GM12878 (cell line): ENCODE results near the gene LMCD1. TPM values are rescaled to one million over a fixed set of nuclear protein-coding genes. Genes with fewer than 3 reads are reported as not detected.

Experiments used
- ATAC-seq: fragments of 200-7000 bp; cut with Tn5 transposase; 3 replicates; pipeline ENCODE4 v1.9.1; 2020; ENCODE audit warnings: mild to moderate bottlenecking, moderate library complexity
- BruUV-seq: library from RNA; stranded (reverse); fragments of 400-500 nt; replicated peaks from 2 replicates; lab custom pipeline; 2021; lab: Mats Ljungman, UMichigan
- CTCF ChIA-PET: fragments of 300-600 bp; sonication (Branson Sonifier 250); formaldehyde crosslinking; extraction: SDS; loops from one replicate; lab custom pipeline; 2021; ENCODE audit warnings: inconsistent platforms; lab: Yijun Ruan, JAX
- POLR2A ChIA-PET: fragments of 350-600 bp; formaldehyde crosslinking; extraction: SDS; loops from one replicate; lab custom pipeline; 2021; ENCODE audit warnings: inconsistent platforms; lab: Charles Lee
- RAD21 ChIA-PET: fragments of 300-600 bp; sonication (Branson Sonifier 250); formaldehyde crosslinking; loops from one replicate; lab custom pipeline; 2023; ENCODE audit warnings: antibody characterized with exemption; ENCODE audit not compliant: unreplicated experiment; lab: Charles Lee
- SMC1A ChIA-PET: fragments of 300-600 bp; sonication (Branson Sonifier 250); formaldehyde crosslinking; loops from one replicate; lab custom pipeline; 2023; ENCODE audit not compliant: unreplicated experiment, uncharacterized antibody; lab: Charles Lee
- DNase-seq: peaks from one replicate; pipeline ENCODE4 v3.0.0-alpha.2; 2011; ENCODE audit warnings: low read depth, low spot score
- FAIRE-seq: peaks from 3 replicates; lab custom pipeline; 2011; peaks lifted over from hg19 to GRCh38; lab: Jason Lieb, UNC
- H2AFZ ChIP-seq: 2 replicates; pipeline ENCODE4 v1.6.0; 2011; ENCODE audit warnings: low read depth, low read length, control low read depth; ENCODE audit not compliant: control insufficient read depth
- H3K27ac ChIP-seq: 2 replicates; pipeline ENCODE4 v1.5.1; 2011; ENCODE audit warnings: control low read depth; ENCODE audit not compliant: control insufficient read depth, insufficient read depth
- H3K27me3 ChIP-seq, 2 experiments: replicated peaks in 1 of 2; 2 replicates each; pipeline versions ENCODE4 v1.6.0 to v1.6.1; 2011; ENCODE audit warnings: low read length in 1 of 2; ENCODE audit not compliant: control insufficient read depth in 2 of 2, insufficient read depth in 2 of 2
- H3K36me3 ChIP-seq, 2 experiments: 2 replicates each; pipeline ENCODE4 v1.5.1; 2011; ENCODE audit warnings: low read length in 1 of 2; ENCODE audit not compliant: control insufficient read depth in 2 of 2, insufficient read depth in 2 of 2
- H3K4me1 ChIP-seq: 2 replicates; pipeline ENCODE4 v1.6.1; 2011; ENCODE audit warnings: mild to moderate bottlenecking, low read length, moderate library complexity, mixed read lengths; ENCODE audit not compliant: control insufficient read depth, insufficient read depth
- H3K4me2 ChIP-seq: 2 replicates; pipeline ENCODE4 v1.6.0; 2011; ENCODE audit warnings: control low read depth; ENCODE audit not compliant: control insufficient read depth, insufficient read depth
- H3K4me3 ChIP-seq: fragments of 200-600 bp; sonication (generic); 2 replicates; pipeline ENCODE4 v1.5.1; 2016
- H3K79me2 ChIP-seq: 2 replicates; pipeline ENCODE4 v1.6.0; 2011; ENCODE audit warnings: low read length; ENCODE audit not compliant: control insufficient read depth, insufficient read depth
- H3K9ac ChIP-seq: 2 replicates; pipeline ENCODE4 v1.8.0; 2011; ENCODE audit warnings: low read length, control low read depth, mixed read lengths; ENCODE audit not compliant: control insufficient read depth, insufficient read depth
- H3K9me3 ChIP-seq: replicated peaks from 3 replicates; pipeline ENCODE4 v1.5.1; 2011; ENCODE audit warnings: mild to moderate bottlenecking, low read length; ENCODE audit not compliant: control insufficient read depth, insufficient read depth
- H4K20me1 ChIP-seq: 2 replicates; pipeline ENCODE4 v1.6.0; 2011; ENCODE audit not compliant: control insufficient read depth, insufficient read depth
- DPF2 ChIP-seq: fragments of 450-650 bp; IDR thresholded peaks from 2 replicates; pipeline ENCODE4 v1.6.1; 2017; ENCODE audit warnings: mild to moderate bottlenecking
- GATAD2B ChIP-seq: fragments of 450-650 bp; conservative IDR thresholded peaks from 2 replicates; pipeline ENCODE4 v1.6.1; 2017; ENCODE audit warnings: low read depth, mild to moderate bottlenecking, moderate library complexity
- MTA3 ChIP-seq: IDR thresholded peaks from 2 replicates; pipeline ENCODE4 v1.6.1; 2012; ENCODE audit warnings: low read length, inconsistent platforms, borderline replicate concordance
- RCOR1 ChIP-seq: conservative IDR thresholded peaks from 2 replicates; pipeline ENCODE4 v1.6.1; 2012; ENCODE audit warnings: low read depth, low read length, improper control_type of control experiment
- WGBS: methylation state at CpG from one replicate; pipeline ENCODE4 v1.1.6; 2016; ENCODE audit warnings: low lambda C conversion rate; ENCODE audit not compliant: insufficient replicate concordance, insufficient coverage; ENCODE audit errors: missing lambda C conversion rate; 5-methylcytosine and 5-hydroxymethylcytosine counted together
- in situ Hi-C: fragments of 300-500 bp; cut with MboI; formaldehyde crosslinking; loops from 9 replicates; pipeline ENCODE4 v1.14.3; 2018; ENCODE audit warnings: mixed read lengths
- intact Hi-C: fragments of 100-400 bp; cut with micrococcal nuclease; formaldehyde crosslinking; loops from one replicate; pipeline ENCODE4 v1.14.2; 2022; ENCODE audit not compliant: unreplicated experiment
- polyA plus RNA-seq, 11 experiments: library from polyadenylated mRNA; depleted of rRNA in 4 of 11; unstranded in 6 of 11; stranded (reverse) in 5 of 11; fragments of >200 nt; fragmentation: Nextera tagmentation in 4 of 11; fragmentation: Illumina TruSeq in 1 of 11; extraction: Ambion mirVana in 4 of 11; extraction: Trizol in 1 of 11; gene quantifications; 1 replicate in 1 of 11; 2 replicates in 10 of 11; pipeline versions ENCODE4 v1.2.1 to v1.2.3, GENCODE V29; 2011 to 2016; ENCODE audit warnings: inconsistent platforms in 2 of 11, missing spikeins in 2 of 11, low read depth in 1 of 11
- total RNA-seq, 4 experiments: library from RNA; depleted of rRNA in 3 of 4; stranded (reverse); fragments of >200 nt in 3 of 4; fragmentation: Illumina TruSeq in 1 of 4; extraction: Trizol in 1 of 4; gene quantifications; 2 replicates each; pipeline versions ENCODE4 v1.2.1 to v1.2.3, GENCODE V29; 2013 to 2021
- TF ChIP-seq, protein P1 (sequence below): IDR thresholded peaks from 2 replicates; pipeline ENCODE4 v1.6.1; 2011; ENCODE audit warnings: borderline replicate concordance, low read depth, mild to moderate bottlenecking, moderate library complexity, mixed read lengths, low read length; ENCODE audit not compliant: insufficient read depth; ENCODE audit errors: extremely low read length
- TF ChIP-seq, protein P2 (sequence below): fragments of 150-350 bp; IDR thresholded peaks from 2 replicates; pipeline ENCODE4 v1.6.1; 2016; ENCODE audit warnings: low read depth, low read length

LMCD1 gene
- total and polyA plus RNA-seq, 10 of the 15 experiments (the other 5 are each of a cell fraction or from before 2014, with no cell fraction given): 0.27 to 6.4 (median 1.7) TPM

DNA sequence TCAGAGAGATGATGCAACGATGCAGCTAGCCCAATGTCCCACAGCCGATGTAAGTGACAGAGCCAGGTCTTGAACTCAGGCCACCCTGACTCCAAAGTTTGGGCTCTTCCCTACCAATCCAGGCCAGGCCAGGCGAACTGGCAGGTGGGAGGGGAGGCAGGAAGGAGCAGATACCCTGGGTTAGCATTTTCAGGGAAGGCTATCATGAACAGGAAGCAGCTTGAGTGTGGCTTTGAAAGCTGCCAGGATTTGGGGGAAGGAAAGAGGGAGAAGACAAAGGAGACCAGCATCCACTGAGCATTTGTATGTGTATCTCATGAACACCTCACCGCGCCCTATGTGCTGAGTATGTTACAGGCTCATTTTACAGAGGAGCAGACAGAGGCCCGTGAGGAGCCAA lies 38.8 kb downstream of the LMCD1 start:
- no peaks in the 10 kb centered on the region for H3K79me2 ChIP-seq
- no peak overlapping the region for H3K4me3 ChIP-seq
- RAD21 ChIA-PET: no interaction called here
- H3K27ac ChIP-seq: no peak overlapping the region
- no peaks in the 10 kb centered on the region for H3K36me3 ChIP-seq
- DNase-seq: no peak
- no peak overlapping the region for H2AFZ ChIP-seq
- no peak for FAIRE-seq
- no TSS peak for BruUV-seq
- TF ChIP-seq DPF2 (no peak), GATAD2B (no peak), MTA3 (no peak), RCOR1 (no peak)
- TF ChIP-seq, protein P1, sequence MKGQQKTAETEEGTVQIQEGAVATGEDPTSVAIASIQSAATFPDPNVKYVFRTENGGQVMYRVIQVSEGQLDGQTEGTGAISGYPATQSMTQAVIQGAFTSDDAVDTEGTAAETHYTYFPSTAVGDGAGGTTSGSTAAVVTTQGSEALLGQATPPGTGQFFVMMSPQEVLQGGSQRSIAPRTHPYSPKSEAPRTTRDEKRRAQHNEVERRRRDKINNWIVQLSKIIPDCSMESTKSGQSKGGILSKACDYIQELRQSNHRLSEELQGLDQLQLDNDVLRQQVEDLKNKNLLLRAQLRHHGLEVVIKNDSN: no peak
- TF ChIP-seq, protein P2, sequence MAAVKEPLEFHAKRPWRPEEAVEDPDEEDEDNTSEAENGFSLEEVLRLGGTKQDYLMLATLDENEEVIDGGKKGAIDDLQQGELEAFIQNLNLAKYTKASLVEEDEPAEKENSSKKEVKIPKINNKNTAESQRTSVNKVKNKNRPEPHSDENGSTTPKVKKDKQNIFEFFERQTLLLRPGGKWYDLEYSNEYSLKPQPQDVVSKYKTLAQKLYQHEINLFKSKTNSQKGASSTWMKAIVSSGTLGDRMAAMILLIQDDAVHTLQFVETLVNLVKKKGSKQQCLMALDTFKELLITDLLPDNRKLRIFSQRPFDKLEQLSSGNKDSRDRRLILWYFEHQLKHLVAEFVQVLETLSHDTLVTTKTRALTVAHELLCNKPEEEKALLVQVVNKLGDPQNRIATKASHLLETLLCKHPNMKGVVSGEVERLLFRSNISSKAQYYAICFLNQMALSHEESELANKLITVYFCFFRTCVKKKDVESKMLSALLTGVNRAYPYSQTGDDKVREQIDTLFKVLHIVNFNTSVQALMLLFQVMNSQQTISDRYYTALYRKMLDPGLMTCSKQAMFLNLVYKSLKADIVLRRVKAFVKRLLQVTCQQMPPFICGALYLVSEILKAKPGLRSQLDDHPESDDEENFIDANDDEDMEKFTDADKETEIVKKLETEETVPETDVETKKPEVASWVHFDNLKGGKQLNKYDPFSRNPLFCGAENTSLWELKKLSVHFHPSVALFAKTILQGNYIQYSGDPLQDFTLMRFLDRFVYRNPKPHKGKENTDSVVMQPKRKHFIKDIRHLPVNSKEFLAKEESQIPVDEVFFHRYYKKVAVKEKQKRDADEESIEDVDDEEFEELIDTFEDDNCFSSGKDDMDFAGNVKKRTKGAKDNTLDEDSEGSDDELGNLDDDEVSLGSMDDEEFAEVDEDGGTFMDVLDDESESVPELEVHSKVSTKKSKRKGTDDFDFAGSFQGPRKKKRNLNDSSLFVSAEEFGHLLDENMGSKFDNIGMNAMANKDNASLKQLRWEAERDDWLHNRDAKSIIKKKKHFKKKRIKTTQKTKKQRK: no peak
- no peaks in the 10 kb centered on the region; the same call in 2 of the 3 replicates for H3K9me3 ChIP-seq
- WGBS: 59% methylated on average over 6 of the region's 6 CpGs
- ATAC-seq: no peak
- no peak overlapping the region for H3K4me2 ChIP-seq
- SMC1A ChIA-PET: no interaction called here
- CTCF ChIA-PET: no interaction called here
- intact Hi-C loops (no loop called here), in situ Hi-C loops (no loop called here)
- no peak overlapping the region for H3K9ac ChIP-seq
- H4K20me1 ChIP-seq: no peaks in the 10 kb centered on the region
- POLR2A ChIA-PET: no interaction called here
- no peaks in the 10 kb centered on the region for H3K27me3 ChIP-seq
- no peaks in the 10 kb centered on the region for H3K4me1 ChIP-seq
